ENCODE measurements around the gene SCAMP1.

The SCAMP1 gene

DNA sequence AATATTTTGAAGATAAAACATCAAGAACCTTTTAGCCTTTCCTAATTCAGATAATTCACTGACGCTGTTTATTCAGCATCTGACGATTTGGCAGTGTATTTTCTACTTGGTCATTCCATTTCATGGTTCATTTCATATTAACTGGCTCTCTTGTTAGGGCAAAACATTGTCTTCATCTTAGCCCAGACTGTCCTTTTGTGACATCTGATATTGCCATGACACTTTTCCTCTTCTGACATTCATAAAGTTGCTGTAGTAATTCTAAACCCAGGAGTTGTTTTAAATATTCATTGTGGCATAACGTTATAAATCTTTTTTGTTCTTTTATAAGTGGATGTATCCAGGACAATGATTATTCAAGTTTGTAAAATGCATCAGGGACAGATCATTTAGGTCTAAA is 1.8 kb downstream of the SCAMP1 start:
- Mint-ChIP-seq H3K4me1 (peaks cover 42% of the 10 kb centered on the region), H3K27me3 (ENCODE audit: low read depth, poor library complexity) (no peaks in the 10 kb centered on the region)

DNA sequence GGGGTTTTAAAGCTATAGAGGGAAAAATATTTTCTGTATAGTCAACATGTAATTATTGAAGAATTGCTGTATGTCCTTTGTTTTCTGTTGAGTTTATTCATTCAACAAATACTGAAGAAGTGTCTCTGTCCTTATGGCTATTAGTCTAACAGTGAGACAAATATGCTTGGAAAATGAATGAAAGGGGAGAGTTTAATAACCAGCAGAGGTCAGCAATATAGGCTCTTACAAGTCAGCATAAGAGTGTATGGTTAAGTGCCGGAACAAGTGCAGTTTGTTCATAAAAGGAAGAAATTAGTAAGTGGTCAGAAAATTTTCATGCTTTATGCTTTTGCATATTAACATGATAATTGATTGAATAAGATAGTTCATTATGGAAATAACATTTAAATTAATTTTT is 3.6 kb downstream of the SCAMP1 start:
- Mint-ChIP-seq H3K36me3 (ENCODE audit: low read depth) (peaks cover 40% of the 10 kb centered on the region), H3K27ac (no peak overlapping the region), H3K4me1 (peaks cover 41% of the 10 kb centered on the region), H3K9me3 (peaks cover 5% of the 10 kb centered on the region), H3K4me3 (no peak overlapping the region), H3K27me3 (ENCODE audit: low read depth, poor library complexity) (no peaks in the 10 kb centered on the region)
- no peak for DNase-seq
- TF ChIP-seq, protein P1, sequence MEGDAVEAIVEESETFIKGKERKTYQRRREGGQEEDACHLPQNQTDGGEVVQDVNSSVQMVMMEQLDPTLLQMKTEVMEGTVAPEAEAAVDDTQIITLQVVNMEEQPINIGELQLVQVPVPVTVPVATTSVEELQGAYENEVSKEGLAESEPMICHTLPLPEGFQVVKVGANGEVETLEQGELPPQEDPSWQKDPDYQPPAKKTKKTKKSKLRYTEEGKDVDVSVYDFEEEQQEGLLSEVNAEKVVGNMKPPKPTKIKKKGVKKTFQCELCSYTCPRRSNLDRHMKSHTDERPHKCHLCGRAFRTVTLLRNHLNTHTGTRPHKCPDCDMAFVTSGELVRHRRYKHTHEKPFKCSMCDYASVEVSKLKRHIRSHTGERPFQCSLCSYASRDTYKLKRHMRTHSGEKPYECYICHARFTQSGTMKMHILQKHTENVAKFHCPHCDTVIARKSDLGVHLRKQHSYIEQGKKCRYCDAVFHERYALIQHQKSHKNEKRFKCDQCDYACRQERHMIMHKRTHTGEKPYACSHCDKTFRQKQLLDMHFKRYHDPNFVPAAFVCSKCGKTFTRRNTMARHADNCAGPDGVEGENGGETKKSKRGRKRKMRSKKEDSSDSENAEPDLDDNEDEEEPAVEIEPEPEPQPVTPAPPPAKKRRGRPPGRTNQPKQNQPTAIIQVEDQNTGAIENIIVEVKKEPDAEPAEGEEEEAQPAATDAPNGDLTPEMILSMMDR (IDR thresholded peaks at IDR 0.05) = no peak

More for the DNA sequence above, 1.8 kb downstream of the SCAMP1 start:
- TF ChIP-seq, protein P1 (IDR thresholded peaks at IDR 0.05) = no peak
- no peak for DNase-seq
- H3K9me3 Mint-ChIP-seq = peaks cover 5% of the 10 kb centered on the region
- no peak overlapping the region for H3K27ac Mint-ChIP-seq
- H3K4me3 Mint-ChIP-seq = peak overlapping the region; percentile 97
- peaks cover 48% of the 10 kb centered on the region for H3K36me3 Mint-ChIP-seq (ENCODE audit: low read depth)

DNA sequence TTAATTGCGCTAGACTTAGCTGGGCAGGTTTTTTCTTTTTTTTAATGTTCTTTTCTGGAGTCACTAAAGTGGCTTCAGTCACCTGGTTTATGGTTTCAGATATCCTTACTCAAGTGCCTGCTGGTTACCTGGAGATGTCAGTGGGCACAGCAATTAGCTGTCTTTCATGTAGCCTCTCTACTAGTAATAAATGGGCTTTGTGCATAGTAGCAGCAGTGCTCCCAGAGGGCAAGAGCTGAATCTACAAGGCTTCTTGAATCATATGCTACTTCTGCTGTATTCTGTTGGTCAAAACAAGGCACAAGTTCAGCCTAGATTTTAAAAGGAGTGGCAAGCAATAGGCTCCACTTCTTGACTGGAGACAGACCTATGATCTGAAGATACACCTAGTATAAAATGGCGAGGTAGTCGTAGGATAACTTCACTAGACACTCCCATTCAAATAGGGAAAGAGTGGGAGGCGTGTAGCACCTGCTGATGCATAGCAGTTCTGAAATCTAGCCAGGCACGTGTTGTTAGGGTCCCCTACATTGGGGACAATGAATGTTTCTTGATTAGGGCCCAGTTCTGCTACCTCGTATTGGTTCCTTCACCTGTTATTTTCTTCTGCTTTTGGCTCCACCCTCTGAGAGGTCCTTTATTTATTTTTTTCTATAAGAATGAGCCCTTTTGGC is 7.0 kb downstream of the SCAMP1 start:
- TF ChIP-seq, protein P1 (IDR thresholded peaks at IDR 0.05) = no peak
- no peak overlapping the region for H3K4me3 Mint-ChIP-seq
- H3K27ac Mint-ChIP-seq = no peak overlapping the region
- H3K36me3 Mint-ChIP-seq (ENCODE audit: low read depth) = peaks cover 35% of the 10 kb centered on the region
- DNase-seq = no peak
- peaks cover 20% of the 10 kb centered on the region for H3K4me1 Mint-ChIP-seq
- peaks cover 5% of the 10 kb centered on the region for H3K9me3 Mint-ChIP-seq
- H3K27me3 Mint-ChIP-seq (ENCODE audit: low read depth, poor library complexity) = no peaks in the 10 kb centered on the region

DNA sequence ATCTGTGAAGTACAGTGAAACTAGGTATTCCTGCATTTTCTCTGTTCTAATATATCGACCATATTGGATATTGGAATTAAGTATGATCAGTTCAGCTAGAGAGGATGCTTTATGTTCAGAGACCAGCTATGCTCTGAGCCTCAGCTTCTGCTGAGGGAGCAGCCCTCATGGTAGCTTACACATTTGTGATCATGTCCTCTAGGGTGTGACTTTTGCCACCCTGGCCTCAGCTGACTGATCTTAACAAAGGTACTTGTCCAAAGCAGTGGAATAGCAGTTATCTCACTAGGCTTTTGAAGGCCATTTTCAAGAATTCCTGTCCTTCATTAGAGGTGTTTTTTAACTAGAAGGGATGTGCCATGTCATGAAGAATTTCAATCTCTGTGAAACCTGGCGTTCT is 9.3 kb downstream of the SCAMP1 start:
- peaks cover 11% of the 10 kb centered on the region for H3K4me1 Mint-ChIP-seq
- H3K9me3 Mint-ChIP-seq = peaks cover 5% of the 10 kb centered on the region
- H3K4me3 Mint-ChIP-seq = no peak overlapping the region
- DNase-seq = no peak
- H3K27me3 Mint-ChIP-seq (ENCODE audit: low read depth, poor library complexity) = no peaks in the 10 kb centered on the region
- peaks cover 26% of the 10 kb centered on the region for H3K36me3 Mint-ChIP-seq (ENCODE audit: low read depth)
- no peak overlapping the region for H3K27ac Mint-ChIP-seq
- TF ChIP-seq, protein P1 (IDR thresholded peaks at IDR 0.05) = no peak

DNA sequence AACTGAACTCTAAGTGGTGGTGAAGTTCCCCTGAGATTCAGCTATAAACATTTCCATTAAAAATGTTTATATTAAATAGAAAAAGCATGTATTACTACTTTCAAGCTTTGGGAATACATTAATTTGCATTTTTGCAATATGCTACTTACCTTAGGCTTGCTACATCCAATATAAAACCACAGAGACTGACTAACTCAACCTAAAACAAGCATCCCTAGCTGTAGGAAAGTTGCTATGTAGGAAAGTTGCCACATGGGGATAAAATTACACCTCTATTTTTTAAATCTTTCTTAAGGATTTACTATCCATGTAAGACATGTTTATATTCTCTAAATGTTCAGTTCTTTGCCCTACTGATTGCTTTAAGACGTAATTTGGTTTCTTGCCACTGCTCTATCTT is 12.8 kb downstream of the SCAMP1 start:
- Mint-ChIP-seq H3K27me3 (ENCODE audit: low read depth, poor library complexity) (no peaks in the 10 kb centered on the region), H3K9me3 (no peaks in the 10 kb centered on the region), H3K27ac (no peak overlapping the region), H3K4me3 (no peak overlapping the region), H3K4me1 (peaks cover 6% of the 10 kb centered on the region), H3K36me3 (ENCODE audit: low read depth) (peaks cover 9% of the 10 kb centered on the region)
- TF ChIP-seq, protein P1 (IDR thresholded peaks at IDR 0.05) = no peak
- DNase-seq = no peak

DNA sequence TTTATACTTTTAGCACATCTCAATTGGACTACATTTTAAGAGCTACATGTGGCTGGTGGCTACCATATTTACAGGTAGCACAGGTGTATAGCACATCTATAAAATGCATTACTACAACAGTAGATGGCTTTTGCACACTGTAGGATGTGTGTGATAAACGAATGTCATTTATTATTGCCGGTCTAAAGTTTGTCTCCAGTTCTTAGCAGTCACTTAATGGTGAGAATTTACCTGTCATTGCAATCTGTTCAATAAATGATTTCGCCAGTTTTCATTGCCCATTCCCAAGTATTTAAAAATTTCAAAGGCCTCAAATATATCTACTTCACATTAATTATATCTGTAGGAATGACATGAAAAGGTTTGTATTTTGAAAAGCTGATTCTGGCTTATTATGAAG is 15.9 kb downstream of the SCAMP1 start:
- DNase-seq = no peak
- H3K4me1 Mint-ChIP-seq = peaks cover 6% of the 10 kb centered on the region
- TF ChIP-seq, protein P1 (IDR thresholded peaks at IDR 0.05) = no peak
- peaks cover 5% of the 10 kb centered on the region for H3K9me3 Mint-ChIP-seq
- peaks cover 30% of the 10 kb centered on the region for H3K36me3 Mint-ChIP-seq (ENCODE audit: low read depth)
- H3K4me3 Mint-ChIP-seq = no peak overlapping the region
- H3K27me3 Mint-ChIP-seq (ENCODE audit: low read depth, poor library complexity) = no peaks in the 10 kb centered on the region
- peak overlapping the region; percentile 3 for H3K27ac Mint-ChIP-seq
